DMS53 (cell line): Measurements from ENCODE around the gene DNAH5.

Experiments used
- DNase-seq: peaks from one replicate; lab custom pipeline; 2025; lab: John Stamatoyannopoulos, UW

DNAH5 gene

DNA sequence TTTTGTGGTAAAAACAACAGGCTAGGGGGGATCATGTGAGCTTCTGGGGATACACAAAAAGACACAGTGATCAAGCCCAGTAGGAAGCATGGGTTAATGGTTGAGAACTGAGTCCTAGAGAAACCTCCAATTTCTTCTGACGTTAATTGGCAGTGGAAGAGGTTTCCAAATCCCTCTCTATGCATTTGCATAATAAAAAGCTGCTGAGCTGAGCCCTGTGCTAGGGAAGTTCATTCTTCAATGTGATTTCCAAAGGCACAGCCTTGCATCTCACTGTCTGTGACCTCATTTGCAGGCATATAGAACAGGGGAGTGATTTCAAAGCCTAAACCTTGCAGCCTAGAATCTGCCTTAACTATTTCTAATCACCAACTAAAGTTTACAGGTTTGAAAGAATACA is 812 bp downstream of the DNAH5 start:
- DNase-seq, result no peak

DNA sequence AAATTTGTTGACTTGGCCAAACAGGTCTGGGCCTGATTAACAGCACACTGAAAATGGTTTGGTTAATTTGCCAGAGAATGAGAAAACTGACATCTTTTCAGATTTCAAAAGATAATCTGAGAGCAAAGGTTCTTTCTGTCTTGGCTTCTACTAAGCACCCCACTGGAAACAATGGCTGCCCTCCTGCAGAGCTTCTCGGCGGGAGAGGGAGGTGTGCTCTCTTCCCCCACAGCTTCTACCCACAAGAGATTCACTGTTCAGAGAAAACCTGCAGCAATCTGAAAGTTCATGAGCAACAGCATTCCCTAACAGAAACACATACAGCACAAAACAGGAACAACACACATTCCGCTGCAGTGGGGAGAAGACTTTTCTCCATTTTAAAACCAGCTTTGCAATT is 3.0 kb downstream of the DNAH5 start:
- no peak for DNase-seq

DNA sequence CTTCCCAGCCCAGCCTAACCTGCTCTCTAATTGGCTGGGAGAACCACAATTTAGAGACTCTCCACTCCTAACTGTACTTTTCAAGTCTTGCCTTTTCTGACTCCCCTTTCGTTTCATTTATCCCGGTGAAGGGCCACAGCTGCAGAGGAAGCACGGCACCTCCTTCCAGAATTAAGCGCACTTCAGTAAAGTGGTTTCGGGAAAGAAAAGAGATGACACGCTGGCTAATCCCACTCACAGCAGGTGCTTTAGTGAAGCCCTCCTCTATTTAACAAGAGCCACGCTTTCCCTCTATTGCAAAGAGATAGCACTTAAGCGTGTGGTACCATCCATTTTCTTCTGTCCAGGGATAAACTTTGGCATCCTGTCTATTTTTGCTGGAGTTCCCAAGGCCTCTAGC is 4.8 kb downstream of the DNAH5 start:
- peak; percentile 51 for DNase-seq

DNA sequence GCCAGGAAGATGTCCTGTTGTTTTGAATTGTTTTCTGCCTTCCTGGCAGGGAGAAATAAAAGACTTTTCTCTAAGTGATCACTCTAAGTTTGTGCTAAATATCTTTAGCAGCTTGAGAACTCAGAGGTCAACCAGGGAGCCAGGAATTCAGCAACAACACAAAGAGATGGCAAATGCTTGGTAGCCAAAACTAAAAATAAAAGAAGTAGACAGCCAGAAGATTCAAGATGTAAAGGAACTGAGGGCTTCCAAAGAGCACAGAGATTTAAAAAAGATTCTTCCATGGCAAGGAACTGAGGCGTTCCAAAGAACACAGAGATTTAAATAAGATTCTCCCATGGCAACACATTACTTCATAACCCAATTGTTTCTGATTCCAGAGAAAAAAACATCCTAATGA is 9.6 kb downstream of the DNAH5 start:
- DNase-seq, result no peak

DNA sequence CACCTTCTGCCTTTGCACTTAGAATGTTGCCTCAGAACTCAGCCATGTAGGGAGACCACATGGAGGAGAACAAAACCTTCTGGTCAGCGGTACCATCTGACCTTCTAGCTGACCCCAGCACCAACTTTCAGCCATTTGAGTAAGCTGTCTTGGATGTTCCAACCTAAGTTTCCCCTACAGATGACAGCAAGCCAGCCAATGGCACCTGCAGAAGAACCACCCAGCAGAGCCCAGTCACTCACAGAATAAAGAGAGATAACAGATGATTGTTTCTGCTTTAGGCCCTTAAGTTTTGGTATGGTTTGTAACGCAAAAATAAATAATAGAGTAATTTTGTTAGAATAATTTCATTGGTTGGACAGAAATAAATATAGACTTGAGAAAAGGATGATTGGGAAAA is 10.4 kb downstream of the DNAH5 start:
- no peak for DNase-seq

DNA sequence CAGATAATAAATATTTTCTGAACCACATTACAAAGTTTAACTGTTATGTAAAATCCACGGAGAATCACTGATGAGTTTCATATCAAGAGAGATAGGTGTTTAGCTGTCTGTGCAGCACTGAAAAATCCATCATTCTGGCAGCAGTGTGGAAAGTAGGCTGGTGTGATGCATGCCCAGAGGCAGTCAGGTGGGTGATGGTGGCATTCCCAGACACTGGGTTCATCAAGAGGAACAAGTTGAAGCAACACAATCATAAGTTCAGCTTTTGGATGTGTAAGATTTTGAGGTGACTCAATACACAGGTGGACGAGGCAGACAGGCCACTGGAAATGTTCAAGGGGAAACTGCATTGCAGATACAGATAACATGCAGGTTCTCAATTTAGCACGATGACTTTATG is 11.9 kb downstream of the DNAH5 start:
- no peak for DNase-seq

DNA sequence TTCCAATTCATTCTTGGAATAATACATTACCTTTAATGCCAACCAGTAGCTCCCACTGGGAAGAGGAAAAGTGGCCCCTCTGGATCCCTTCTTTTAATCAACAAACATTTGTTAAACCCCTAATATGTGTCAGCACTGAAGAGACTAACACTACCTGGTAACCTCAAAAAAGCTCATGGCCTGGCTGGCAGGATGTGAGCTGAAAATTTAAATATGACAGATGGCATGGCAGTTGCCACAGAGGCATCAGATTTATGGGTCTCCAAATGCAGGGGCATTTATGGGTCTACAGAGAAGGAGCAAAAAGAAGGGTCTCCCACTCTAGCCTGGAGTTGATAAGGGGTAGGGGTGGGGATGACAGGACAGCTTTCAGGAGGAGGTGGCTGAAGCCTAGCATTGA is 12.5 kb downstream of the DNAH5 start:
- no peak for DNase-seq

DNA sequence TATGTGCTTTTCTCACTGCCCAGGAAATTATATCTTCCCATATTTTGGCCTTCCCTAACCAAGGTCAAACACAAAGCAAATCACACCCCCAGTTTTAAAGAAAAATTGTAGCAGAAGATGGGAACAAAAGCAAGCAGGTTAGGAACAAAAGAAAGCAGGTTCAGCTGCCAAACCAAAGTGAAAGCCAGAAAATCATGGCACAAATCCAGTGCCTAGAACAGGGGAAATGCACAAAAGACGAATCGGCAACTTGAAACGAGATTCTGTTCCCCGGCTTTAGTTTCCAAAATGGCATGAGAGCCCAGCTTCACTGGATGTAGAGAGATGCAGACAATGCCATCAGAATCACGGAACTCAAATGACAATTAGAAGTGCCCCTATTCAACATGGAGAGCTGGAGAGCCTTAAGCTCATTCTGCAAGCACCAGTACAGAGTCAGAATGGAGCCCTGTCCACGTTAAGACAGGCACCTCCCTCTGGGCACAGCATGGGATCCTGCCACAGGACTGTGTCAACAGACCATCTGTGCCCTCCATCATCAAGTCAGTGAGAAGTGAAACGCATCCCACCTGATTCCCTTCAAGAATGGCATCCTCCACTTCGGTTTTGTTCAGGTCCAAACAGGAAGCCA is 13.8 kb downstream of the DNAH5 start:
- DNase-seq, result no peak

DNA sequence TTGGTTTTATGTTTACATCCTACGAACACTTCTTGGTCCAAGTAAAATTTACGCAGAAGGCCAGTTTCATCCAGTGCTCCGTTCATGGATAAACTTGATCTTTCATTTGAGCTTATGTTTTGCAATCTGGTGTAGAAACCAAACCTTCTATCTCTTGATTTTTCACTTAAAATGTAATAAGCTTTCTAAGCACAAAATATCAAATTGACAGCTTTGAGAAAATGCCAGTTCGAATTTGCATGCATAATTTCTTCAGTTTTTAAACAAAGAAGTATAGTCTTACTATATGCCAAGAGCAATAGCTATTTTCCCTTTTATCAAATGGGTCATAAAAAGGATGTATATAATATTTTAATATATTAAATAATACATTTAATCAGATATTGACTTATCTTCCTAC is 17.8 kb downstream of the DNAH5 start:
- no peak for DNase-seq

DNA sequence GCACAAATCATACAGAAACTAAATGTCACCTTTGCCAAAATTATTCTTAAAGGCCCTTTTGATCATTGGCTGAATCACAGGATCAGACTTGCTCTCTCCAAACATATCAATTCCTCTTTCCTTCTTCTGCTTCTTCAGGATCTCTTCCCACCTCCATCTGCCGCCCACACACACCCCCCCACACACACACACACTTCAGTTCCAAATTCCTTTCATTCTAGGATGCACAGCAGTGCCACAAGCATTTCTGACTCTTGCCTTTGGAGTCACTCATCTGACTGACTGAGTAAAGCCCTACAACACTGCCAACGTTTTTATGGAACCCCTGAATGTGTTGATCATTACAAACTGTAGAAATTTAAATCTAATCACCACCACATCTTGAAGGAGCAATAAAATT is 22.9 kb downstream of the DNAH5 start:
- no peak for DNase-seq

DNA sequence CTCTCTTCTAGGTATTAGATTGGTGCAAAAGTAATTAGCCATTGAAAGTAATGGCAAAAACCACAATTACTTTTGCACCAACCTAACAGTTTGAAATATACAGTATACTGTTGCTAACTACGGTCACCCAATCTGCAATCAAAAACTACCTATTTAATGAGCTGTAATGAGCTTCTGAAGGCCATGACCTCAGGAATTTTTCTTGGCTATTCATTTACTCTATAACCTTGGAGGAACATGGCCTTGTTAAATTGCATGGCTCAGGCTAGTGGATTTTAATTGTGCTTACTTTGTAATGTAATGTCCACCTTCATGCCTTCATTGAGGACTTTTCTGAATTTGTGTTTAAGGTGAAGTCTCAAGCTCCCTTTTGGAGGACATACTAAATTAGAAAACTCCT is 24.7 kb downstream of the DNAH5 start:
- DNase-seq, result no peak

DNA sequence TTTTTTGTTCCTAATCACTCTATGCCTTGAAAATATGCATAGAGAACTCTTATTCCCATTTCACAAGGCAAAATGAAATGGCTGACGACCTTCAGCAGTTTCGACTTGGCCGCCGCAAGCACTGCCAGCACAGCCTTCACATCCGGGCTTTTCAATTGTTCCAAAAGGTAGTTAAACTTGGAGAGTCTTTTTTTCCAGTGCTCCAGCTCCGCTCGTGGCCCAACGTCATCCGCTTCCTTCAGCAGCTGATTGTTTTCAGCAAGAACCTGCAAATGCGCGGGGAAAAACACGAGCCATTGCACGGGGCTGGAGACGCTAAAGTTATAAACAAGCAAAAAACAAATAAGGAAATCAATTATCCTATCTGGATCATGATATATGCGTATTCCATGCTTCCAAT is 25.4 kb downstream of the DNAH5 start:
- DNase-seq, result no peak

DNA sequence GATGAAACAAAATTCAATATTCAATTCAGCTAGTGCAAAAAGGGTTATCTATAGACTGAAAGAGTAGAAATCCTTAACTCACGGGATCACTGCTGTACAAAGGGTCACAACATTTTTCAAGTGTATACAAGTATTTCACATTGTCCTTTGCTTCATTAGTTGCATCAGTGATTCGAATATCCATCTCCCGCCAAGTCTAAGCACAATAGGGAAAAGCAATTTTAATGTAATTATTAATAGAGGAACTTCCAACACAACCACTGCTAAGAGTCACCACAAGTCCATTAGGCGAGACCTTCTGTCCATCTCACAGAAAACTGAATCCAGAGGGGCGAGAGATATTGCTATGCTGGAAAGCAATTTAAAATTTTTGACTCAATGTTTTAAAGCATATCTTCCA is 27.4 kb downstream of the DNAH5 start:
- no peak for DNase-seq

DNA sequence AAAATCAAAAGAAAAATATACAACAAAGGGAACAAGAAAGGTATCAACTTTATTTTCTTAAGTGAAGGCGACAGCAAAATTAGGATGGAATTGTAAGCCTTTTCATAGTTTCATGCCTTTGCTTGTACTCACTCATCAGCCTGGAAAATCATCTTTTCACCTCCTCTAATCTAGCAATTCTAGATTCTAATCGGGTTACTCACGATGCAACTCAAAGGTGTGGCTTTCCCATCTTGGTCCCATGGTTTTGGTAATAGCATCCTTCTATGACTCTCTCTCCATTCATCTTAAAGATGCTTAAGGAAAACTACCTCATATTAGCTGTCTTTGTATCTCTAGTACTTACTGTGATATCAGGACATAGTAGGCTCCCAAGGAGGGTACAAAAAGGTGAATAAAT is 30.5 kb downstream of the DNAH5 start:
- DNase-seq, result no peak

DNA sequence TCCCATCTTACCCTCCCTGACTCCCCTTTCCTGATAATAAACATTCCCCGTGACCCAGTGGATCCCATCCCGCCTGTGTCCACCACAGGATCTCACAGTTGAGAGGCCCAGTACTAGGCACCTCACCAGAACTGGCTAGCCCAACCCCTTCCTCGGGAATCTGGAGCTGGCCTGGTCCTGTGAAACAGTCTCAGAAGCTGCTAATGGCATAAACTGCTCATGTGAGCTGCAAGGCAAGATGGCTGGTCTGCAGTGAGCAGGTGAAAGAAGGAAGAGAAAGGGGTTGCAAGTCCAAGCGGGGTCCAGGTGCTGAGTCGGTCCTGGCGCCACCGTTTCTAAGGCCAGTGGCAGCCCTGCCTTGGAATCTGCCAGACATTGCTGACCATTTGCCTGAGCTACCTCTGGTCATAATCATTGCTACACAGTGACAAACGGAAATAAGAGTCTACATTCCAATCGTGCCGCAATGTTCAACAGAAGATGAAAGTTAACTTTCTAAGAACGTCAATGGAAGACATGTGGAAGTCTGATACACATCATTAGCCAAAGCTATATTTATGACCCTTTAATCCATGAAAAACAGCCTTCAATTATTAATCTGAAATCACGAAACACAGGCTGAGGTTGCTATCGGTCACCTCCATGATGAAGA is 33.7 kb downstream of the DNAH5 start:
- DNase-seq, result no peak

DNA sequence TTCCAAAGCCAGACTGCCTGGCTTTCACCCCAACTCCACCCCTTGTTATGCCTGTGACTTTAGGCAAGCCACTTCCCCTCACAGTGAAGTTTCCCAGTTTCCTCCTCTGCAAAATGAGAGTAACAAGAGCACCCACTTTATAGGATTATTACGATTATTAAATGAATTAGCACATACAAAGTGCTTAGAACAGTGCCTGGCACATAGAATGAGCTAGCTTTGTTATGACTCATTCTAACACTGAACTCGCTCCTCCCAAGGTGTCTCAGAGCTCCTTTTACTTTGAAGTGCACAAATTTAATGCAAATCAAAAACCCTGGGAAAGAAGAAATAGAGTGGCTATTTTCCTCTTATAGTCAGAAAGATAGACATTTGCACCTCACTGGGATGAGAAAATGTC is 34.3 kb downstream of the DNAH5 start:
- DNase-seq, result no peak

DNA sequence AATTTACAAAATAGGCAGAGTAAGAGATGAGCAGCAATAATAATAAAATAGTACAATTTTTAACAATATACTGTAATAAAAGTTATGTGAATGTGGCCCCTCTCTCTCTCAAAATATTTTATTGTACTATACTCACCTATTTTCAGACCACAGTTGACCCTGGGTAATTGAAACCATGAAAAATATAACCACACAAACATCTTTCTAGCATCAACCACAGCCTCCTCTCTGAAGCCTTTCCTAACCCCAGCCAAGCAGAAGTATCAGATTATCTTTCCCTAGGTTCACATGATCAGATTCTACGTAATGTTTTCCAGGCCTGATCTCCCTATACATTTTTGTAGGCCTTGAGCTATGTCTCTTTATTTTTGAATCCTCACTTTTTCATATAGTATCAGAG is 35.2 kb downstream of the DNAH5 start:
- no peak for DNase-seq

DNA sequence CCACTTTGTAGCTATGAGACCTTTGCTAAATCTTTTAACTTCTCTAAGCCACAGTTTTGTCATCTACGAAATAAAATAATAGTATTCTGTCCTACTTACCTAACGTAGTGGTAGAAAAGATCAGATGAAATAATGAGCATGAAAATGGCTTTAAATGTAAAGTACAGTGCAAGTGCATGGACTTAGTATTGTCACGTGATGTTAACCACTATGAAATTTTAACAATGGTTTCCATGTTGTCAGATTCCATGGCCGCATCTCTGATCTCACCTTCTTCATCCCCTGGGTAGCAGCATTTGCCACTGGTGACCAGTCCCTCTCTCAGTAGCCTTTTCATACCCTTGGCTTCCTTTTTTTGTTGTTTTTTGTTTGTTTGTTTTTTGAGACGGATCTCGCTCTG is 45.9 kb downstream of the DNAH5 start:
- no peak for DNase-seq

DNA sequence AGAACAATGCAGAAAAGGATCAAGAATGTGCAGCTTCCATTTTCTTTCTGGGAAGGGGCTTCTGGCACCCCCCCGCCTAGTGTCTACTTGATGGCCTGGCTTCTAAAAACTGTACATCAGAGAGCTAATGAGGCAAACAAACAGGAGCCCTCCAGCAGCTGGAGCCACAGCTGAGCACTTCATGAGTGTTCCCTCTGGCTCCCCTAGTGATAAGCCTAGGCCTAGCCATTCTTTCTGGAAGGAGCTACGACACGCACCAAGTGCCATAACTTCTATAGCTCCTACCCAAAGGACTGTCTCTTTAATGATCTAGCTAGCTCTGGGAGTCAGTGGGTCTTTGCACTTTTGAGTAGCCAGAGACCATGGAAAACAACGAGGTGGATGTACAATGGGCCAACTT is 66.1 kb downstream of the DNAH5 start:
- peak; percentile 12 for DNase-seq

DNA sequence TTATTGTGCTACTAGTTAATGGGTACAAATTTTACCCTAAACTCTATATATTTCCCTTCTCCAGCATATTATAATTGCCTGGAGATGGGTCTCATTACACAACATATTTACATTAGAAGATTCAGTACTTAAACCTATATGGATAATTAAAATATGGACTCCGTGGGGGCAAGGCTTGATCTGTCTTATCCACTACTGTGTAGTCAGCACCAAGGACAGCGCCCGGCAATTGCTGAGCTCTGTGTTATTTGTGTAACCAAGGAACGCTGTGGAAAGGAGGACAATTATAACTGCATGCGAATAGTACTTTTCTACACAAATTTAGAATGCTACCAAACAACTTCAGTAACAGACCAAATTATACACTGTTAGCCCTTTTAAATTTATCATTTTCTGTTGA is 77.7 kb downstream of the DNAH5 start:
- DNase-seq, result peak; percentile 29

DNA sequence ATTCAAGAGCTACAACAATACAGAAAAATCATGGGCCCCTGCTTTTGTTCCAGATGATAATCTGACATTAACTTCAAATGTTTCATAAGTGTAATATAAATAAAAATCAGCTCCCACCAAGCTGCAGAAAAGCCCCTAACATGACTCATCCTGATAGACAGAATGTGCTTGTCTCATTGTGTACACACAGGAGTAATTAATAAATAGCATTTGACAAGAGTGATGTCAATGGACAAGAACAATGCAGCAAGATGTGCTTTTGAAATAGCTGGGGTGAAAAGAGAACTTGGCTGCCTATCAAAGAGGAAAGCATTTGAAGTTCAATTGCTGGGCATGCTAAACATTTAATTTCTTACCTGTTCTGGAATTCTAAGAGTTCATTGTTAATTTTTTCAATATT is 79.2 kb downstream of the DNAH5 start:
- DNase-seq, result peak; percentile 9

DNA sequence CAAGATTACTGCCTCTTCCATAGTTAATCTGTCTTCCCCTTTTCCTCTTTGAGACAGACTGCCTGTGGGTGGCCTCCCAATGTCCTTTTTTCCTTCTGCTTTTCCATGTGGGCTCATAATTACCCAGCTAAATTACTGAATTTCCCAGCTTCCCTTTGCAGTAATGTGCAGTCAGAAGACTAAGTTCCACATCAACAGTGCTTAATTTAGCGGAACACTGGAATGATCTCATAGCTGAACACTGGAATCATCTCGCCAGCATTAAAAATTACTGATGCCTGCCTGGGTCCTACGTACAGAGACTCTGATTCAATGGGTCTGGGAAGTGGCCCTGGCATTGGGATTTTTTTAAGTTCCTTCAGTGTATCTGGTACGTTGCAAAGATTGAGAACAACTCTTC is 84.3 kb downstream of the DNAH5 start:
- DNase-seq, result no peak

DNA sequence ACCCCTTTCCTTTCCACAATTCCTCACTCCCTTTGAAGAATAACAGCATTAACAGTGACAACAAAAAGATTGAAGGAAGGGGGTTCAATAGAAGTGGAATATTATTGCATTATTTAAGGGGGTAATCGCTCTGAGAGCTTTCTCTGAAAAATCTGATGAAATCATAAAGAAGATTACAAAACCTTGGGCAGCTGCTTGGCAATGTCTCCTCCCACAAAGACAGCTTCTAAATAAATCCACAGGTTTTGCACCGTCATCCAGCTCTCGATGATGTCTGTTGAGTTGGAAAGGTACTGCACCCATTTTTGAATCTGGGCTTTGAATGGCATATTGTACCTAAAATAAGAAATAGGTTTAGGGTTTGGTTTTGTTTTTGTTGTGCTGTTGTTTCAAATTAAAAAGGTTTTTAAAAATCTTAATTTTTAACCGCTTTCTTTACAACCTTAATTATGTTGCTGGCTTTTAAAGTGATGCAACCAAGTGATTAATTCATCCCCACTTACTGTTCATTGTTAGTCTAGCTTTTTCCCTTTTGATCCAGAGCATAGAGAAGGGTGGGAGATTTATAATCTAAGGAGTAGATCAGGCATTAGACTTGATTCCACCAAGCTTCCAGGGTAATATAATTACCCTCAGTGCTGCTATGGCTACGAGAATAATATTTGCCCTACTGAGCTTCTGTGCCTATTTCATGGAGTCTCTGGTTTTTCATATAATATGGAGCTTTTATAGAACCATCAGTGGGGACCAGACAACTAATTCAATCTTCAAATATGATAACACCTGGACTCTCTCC is 85.0 kb downstream of the DNAH5 start:
- DNase-seq, result peak; percentile 11
